NCI-H2196 (cell line): ENCODE measurements around the gene PTPRN2.

Experiments used
- DNase-seq: peaks from one replicate; lab custom pipeline; 2025; ENCODE audit not compliant: unreplicated experiment; lab: John Stamatoyannopoulos, UW

PTPRN2 gene

DNA sequence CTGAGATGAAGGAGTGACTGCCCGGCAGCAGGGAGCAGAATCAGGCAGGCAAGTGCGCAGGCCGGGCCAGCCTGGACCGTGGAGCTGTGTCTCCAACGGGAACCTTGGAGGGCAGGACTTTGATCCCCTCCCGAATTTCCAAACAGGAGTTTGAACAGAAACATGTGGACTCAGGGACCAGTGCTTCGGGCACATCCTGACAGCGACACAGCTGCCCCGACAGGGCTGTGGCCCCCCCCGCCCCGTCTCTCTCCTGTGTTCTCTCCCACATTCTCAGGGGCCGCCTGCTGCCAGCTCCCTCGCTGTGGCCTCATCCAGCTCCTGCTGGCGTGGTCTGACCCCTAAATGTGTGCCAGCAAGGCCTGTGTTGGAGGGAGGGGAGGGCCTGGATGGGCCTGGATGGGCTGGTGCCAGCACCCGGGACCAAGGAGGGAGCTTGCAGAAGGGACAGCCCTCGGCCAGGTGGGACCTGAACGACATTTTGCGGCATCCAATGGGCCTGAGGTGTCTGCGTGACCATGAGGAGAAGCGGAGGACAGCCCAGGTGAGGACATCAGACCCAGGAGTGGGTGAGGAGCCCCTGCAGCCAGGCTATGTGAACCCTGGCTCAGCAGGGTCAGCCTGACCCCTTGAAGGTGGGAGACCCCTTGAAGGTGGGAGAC lies 1027.9 kb downstream of the PTPRN2 start:
- DNase-seq: no peak

DNA sequence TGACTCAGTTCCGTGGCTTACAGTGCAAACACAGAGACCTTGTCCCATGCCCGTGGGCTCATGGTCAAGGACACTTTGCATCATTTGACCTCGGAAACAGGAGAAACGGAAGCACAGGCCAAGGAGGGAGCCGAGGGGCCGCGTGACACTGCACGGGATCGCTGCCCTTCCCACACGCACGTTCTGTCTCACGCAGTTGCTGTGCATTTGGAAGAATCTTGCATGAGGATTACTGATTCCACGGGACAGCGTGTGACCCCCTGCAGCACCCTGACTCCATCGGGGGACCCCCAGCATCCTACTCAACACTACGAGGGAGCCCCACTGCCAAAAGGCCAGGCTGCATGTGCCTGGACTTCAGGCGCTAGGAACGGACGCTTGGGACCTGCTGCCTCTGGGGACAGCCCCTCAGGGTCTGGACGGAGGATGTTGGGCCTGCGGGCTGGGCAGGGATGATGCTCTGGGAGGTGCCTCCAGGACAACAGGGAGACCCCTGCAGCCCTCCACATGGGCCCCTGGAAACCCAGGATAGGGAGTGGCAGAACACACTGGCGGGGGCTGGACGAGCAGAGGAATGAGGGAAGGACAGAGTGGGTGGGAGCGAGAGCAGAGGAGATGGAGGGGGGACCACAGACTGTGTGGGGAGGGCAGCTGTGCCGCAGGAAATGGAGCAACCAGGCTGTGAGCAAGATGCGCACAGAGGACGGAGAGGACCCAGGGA lies 1028.6 kb downstream of the PTPRN2 start:
- no peak for DNase-seq

DNA sequence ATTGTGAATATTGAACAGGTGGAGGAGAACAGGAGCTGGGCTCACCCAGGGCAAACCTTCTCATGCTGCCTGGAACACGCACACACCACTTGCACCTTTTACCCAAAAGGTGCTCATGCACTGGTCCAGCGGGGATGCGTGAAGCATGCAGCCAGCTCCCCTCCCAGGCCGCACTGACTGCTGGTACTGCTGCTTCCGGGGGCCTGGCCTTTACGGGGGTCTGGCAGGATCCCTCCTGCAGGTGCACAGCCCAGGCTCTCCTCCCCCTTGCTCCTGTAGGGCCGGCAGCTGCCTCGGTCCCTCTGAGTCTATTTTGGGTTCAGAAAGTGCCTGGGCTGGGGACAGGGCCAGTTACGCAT lies 1029.1 kb downstream of the PTPRN2 start:
- DNase-seq: no peak

DNA sequence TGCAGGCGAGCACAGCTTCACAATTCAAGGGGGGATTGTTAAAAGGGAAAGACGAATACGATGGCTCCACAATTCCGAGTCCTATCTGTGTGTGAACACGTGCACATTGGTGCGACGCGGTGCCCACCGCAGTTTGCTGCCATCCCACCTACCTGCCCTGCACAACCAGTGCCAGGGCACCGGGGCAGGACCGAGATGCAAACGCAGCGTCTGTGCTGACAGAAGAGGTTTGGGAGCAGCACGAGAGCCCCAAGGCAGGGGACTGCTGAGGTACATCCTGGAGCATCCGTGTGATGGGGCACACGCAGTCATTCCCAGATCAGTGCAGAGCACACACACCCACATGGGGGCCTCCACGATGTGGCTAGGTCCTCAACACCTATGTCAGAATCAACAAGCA lies 1029.6 kb downstream of the PTPRN2 start:
- DNase-seq: no peak

DNA sequence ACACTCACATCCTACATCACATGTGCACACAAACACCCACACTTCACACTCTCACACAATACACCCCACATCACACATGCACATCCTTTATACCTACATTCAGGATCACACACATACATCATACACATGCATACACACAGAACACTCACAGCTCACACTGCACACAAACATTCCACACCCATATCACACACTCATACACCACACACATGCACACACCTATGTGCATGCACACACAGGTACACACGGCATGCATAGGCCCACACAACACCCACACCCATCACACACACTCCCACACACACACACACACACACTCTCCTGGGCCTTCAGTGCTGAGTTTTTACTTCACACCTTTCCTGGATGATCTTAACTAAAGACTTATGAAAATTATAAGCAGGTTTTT lies 1030.4 kb downstream of the PTPRN2 start:
- no peak for DNase-seq

DNA sequence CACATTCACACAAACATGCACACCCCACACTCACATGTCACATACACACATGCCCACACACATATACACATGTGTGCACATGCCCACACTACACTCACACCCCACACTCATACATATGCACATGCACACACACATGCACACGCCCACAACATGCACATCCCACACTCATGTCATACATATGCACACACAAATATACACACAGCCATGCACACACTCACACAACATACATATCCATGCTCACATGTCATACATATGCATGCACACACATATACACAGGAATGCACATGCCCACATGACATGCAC lies 1031.0 kb downstream of the PTPRN2 start:
- no peak for DNase-seq

DNA sequence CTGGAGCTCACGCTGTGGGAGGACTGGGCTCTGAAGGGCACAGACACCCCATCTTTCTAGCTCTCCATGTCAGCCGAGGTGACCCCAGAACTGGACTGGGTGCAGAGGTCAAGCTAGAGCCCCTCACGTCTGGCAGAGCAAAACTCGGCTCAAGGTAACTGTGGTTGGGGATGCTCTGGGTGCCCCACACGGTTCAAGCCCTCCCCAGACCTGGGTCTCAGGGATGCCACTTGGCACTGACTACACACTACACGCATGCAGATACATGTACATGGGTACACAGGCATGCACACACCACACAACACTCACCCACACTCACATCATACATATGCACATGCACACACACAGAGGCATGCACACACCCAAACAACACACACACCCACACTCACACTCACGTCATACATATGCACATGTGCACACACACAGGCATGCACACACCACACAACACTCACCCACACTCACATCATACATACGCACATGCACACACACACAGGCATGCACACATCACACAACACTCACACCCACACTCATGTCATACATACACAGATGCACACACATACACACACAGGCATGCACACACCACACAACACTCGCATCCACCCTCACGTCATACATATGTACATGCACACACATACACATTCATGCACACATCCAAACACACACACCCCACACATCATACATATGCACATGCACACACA lies 1031.5 kb downstream of the PTPRN2 start:
- no peak for DNase-seq

DNA sequence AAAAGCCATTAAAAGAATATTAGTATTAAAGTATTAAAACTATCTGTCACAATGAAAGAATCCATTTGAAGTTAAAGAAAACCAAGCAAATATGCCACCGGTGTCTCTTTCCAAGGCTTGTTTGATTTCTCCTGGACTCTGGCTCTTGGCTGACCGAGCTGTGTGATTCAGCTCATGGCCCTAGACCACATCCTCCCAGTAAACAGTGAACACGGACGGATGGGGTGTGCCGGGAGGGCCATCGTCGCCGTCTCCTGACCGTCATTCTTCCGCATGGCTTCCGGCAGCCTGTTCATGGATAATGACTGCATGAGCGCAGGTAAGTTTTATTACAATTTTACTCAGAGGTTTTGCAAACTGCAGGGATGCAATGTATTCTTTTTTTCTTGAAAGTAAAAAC lies 1032.3 kb downstream of the PTPRN2 start:
- no peak for DNase-seq

DNA sequence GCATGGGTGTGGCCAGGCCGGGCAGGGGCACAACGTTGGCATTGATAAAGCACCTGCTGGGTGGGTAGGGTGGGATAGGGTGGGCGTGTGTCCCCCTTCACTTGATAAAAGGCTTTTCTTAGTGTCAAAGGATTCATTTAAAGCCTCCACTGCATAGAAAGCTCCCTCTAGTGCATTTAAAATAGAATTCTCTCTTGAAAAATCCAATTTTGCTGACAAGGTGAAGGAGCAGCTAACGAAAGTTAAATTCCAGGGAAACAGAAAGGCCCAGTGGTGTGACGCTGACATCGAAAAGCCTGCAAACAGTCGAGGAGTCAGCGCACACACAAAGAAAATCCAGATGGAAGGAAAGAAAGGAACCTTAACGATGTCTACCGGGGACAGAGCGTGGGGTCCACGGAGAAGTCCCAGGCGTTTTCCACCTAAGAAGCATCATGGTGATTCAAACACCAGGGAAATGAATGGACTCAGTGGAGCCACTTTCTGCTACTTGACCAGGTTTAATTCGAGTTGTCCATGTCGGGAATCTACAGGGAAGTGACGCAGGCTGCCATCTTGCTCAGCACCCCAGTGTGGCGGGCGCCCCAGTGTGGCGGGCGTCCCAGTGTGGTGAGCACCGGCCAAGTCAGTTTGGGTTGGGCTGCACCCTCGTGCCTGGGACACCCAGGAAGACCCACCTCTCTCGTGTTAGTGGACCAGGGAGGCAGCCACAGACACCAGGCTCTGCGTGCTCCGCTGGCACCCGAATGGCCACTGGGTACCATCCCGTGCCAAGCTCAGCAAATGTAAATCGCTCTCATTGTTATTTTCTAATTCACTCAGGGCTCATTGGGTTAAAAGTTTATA lies 1033.0 kb downstream of the PTPRN2 start:
- no peak for DNase-seq

DNA sequence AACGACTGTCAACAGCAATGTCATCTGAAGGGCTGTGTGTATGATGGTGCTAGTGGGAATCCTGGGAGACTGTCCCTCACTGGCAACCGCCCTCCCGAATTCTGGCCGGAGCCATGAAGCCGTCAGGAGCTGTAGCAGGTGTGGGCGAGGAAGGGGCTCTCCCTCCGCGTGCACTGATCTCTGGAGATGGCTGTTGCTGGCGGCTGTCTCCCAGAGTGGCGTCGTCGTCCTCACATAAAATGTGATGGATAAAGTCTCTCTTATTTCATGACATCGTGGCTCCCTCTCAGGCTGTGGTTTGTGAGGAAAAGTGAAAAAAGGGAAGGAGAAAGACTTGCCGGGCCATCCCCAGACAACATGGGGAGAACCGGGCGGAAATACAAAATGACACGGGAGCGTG lies 1034.4 kb downstream of the PTPRN2 start:
- DNase-seq: no peak

DNA sequence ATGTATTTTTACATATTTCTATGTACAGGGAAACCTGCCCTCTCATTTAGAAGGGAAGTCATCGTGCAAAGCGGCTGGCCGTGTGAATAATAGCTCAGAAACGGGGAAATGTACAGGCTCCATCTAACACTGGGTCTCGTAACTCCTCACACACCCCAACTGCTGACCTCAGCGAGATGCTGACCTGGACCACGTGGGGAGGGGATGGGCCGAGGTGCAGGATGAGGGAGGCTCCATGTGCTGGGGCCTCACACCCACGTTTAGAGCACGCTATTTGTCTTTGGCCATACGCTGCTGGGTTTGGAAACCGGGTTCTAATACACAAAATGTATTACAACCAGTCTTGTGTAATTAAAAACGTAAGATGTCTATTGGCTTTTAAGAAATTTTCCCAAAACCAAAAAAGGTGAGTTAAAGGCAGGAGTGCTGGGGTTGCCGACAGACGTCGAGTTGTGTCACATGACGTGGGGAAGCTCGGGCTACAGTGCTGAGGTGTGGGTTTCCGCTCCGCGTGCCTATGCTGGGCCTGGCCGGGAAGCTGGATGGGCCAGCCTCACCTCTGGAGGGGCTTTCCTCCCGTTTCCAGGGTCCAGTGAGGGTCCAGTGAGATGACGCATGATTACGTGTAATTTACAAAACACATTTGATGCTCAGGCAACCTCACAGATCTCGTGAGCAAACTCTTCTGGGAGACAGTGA lies 1035.2 kb downstream of the PTPRN2 start:
- DNase-seq: no peak

DNA sequence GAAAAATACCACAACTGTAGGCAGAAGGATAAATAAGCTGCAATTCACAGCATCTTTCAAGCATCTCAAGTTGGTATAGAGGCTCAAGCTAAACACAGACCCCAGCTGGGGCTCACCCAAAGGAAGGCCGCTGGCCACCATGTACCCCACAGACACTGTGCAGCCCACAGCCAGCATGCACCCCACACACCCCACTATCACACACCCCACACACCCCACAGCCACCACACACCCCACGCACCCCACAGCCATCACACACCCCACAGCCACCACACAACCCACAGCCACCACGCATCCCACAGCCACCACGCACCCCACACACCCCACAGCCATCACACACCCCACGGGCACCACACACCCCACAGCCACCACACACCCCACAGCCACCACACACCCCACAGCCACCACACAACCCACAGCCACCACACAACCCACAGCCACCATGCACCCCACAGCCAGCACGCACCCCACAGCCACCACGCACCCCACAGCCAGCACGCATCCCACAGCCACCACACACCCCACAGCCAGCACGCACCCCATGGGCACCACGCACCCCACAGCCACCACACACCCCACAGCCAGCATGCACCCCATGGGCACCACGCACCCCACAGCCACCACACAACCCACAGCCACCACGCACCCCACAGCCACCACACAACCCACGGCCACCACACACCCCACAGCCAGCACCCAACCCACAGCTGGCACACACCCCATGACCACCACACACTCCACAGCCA lies 1036.1 kb downstream of the PTPRN2 start:
- no peak for DNase-seq

DNA sequence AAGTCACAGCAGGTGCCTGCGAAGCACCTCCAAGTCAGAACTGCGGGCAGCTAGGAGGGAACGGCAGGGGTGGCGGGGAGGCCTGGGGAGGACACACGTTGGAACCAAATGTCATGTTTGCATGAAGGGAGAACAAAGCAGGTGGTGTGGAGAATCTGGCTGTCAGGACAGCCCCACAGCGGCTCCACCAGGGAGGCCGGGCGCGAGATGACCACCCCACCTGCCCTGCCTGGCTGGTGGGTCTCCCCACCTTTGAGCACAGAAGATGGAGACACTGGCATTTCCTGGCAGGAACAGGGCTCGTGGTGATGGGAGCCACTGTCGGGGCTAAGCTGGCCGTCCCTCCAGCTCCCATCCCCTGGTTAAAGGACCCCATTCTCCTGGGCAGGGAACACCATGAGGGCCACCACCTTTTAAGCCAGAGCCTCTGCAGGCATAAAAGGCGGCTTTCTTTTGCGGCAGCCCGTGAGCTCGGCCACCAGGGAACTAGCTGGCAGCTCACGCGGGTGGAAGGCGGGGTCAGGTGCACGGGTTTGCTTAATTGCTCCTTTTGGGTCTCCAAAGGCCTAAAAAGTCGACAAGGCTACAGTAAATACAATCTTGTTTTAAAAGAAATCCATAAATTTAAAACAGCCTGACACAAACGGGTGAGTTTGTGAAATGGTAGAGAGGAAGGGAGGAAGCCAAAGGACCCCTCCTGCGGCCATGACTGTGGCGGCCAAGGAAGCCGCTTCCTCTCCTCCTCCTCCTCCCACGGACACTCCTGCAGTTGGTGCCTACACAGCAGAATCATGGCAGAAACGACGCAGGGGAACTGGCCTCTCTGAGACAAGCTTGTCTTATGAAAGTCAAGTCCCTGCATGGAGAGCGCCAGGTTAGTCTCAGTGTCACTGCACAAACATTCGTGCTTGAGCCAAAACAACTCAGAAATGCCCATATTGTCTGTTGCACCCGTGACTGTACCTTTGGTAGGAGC lies 1037.0 kb downstream of the PTPRN2 start:
- DNase-seq: no peak

DNA sequence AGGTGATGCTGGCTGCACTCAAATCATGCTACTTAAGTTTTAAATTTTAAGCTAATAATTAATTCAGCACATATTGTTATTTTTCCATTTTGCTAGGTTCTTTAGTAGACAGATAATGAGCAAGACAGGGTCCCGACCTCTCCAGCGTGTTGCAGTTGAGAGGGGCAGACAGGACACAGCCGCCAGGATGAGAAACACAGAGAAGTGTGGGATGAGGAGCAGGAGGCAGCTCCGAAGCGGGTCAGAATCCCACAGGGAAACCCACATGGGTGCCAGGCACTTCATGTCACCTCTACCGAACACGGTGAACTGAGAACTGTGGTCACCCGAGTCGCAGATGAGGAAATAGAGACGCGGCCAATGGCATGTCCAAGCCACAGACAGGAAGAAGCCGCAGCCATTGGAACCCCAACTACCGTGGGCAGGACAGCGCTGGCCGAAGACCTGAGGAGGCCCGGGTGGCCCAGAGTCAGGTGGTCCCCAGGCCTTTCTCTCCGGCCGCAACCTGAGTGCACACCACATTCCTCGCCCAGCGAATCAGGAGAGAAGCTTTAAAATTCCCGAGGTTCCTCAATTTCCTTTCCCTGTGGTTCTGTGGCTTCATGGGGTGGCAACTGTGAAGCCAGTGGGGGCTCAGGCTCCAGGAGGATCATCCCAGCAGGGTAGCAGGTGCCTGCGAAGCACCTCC lies 1037.9 kb downstream of the PTPRN2 start:
- no peak for DNase-seq

DNA sequence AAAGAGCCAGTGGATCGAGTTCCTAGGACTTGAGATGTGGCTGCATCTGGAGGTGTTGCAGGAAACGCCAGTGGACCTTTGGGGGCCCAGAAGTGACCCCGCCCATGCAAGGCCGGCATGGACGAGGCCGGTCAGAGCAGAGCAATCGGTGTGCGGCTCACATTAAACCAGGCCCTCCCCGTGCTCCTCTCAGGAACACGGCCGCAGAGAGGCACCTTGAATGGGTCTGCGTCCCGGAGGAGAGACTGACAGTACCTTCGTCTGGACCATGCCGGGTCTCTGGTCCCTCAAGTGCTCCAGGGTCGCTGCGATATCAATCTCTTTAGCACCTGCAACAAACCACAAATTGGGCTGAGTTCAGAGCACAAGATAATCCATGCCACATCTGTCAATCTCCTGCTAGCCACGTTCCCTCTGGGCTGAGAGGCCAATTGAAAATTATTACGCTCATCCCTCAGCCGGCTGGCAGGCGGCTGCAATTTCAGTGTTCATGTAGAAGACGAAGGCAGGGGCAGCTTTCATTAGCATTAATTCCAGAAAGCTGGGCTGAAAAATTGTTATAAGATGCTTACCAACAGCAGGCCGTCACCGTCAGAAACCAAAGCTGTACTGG lies 1038.8 kb downstream of the PTPRN2 start:
- no peak for DNase-seq

DNA sequence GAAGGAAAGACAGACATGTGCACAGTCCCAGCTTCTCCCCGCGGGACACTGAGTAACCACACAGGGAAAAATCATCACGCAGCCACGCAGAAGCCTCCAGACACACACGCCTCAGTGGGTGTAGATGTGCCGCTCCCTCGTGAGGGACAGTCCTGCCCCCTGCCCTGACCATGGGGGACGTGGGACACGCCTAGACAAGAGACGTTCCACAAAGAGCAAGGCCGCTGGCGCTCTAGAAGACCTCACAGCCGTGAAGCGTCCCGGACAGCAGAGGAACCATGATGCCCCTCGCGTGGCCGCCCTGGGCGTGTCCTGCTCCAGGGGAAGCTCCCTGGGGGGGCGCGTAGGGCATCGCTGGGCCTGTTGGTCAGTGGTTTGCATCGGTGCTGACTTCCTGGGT lies 1040.0 kb downstream of the PTPRN2 start:
- no peak for DNase-seq

DNA sequence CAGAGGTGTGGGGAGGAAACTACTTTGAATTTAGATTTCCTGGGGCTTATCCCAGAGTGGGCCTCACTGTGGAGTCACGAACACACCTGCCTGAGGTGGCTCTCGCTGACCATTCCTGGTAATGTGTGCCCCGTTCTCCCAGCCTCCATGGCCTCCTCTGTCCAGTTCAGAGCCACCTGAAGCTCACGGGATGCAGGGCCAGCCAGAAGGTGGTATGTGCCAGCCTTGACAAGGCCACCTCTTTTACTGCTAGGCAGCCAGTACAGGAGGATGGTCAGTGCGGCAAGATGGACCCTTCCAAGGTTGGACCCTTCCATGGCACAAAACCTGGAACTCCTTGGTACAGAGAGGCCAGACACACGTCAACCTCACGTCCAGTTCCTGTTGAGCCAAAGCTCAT lies 1040.5 kb downstream of the PTPRN2 start:
- DNase-seq: no peak

DNA sequence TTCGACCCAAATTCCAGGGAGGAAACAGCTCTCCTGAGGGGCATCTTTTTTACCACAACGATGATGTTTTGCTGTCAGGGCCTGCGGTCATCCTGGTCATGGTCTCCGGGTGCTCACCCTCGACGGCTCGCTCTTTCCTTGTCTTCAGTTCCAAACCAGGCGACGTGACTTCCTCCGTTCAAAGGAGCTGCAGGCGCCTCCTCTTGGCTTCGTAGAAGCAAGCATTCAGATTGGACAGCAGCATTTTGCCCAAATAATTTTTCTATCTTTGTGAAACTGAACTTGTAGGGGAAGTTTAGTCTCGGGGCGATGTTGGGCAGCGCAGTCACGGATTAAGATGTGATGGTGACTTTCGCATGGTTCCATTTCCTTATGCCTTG lies 1042.0 kb downstream of the PTPRN2 start:
- no peak for DNase-seq
